Measurements from ENCODE around the gene PBOV1.

Gene PBOV1

GRCh38 chr6:138218449-138218848 lies at the start of gene PBOV1:
TSS of gene PBOV1 (minus strand) at chr6:138218491. CDS start at chr6:138218395, 96 bp downstream.
- DNase-seq (ENCODE audit: low read depth) = no peak

GRCh38 chr6:138266095-138266494 lies 47.8 kb upstream of the PBOV1 start:
- DNase-seq (ENCODE audit: low read depth) = no peak

GRCh38 chr6:138264372-138264880 lies 46.1 kb upstream of the PBOV1 start:
- no peak for DNase-seq (ENCODE audit: low read depth)

- DNase-seq (ENCODE audit: low read depth) = no peak
Observed at GRCh38 chr6:138263963-138264362, 45.7 kb upstream of the PBOV1 start.

- no peak for DNase-seq (ENCODE audit: low read depth)
Observed at GRCh38 chr6:138261116-138261780, 43.0 kb upstream of the PBOV1 start.

- no peak for DNase-seq (ENCODE audit: low read depth)
Observed at GRCh38 chr6:138258991-138259390, 40.7 kb upstream of the PBOV1 start.

- DNase-seq (ENCODE audit: low read depth) = no peak
Observed at GRCh38 chr6:138258197-138258596, 39.9 kb upstream of the PBOV1 start.

- DNase-seq (ENCODE audit: low read depth) = no peak
Observed at GRCh38 chr6:138257638-138258040, 39.3 kb upstream of the PBOV1 start.

- DNase-seq (ENCODE audit: low read depth) = no peak
Observed at GRCh38 chr6:138255443-138255842, 37.2 kb upstream of the PBOV1 start.

- no peak for DNase-seq (ENCODE audit: low read depth)
Observed at GRCh38 chr6:138253731-138254130, 35.4 kb upstream of the PBOV1 start.

GRCh38 chr6:138250513-138251247 lies 32.4 kb upstream of the PBOV1 start:
- no peak for DNase-seq (ENCODE audit: low read depth)

GRCh38 chr6:138250053-138250452 lies 31.8 kb upstream of the PBOV1 start:
- no peak for DNase-seq (ENCODE audit: low read depth)

GRCh38 chr6:138248878-138249277 lies 30.6 kb upstream of the PBOV1 start:
- no peak for DNase-seq (ENCODE audit: low read depth)

GRCh38 chr6:138248011-138248410 lies 29.7 kb upstream of the PBOV1 start:
- DNase-seq (ENCODE audit: low read depth) = no peak

GRCh38 chr6:138246650-138247440 lies 28.6 kb upstream of the PBOV1 start:
- no peak for DNase-seq (ENCODE audit: low read depth)

GRCh38 chr6:138245751-138246150 lies 27.5 kb upstream of the PBOV1 start:
- DNase-seq (ENCODE audit: low read depth) = no peak

- no peak for DNase-seq (ENCODE audit: low read depth)
Observed at GRCh38 chr6:138242987-138243592, 24.8 kb upstream of the PBOV1 start.

- DNase-seq (ENCODE audit: low read depth) = no peak
Observed at GRCh38 chr6:138241934-138242333, 23.6 kb upstream of the PBOV1 start.

GRCh38 chr6:138241381-138241780 lies 23.1 kb upstream of the PBOV1 start:
- DNase-seq (ENCODE audit: low read depth) = no peak

GRCh38 chr6:138240476-138241245 lies 22.4 kb upstream of the PBOV1 start:
- DNase-seq (ENCODE audit: low read depth) = no peak

GRCh38 chr6:138239774-138240173 lies 21.5 kb upstream of the PBOV1 start:
- no peak for DNase-seq (ENCODE audit: low read depth)

Measured in stimulated activated CD8-positive, alpha-beta memory T cell treated with anti-CD3 and anti-CD28 coated beads, Interleukin-4, amount 100 ng/mL, for 24 hours (primary cell).